SK-N-SH (cell line): ENCODE results near the gene AP3B2. TPM values are rescaled to one million over a fixed set of nuclear protein-coding genes. Genes with fewer than 3 reads are reported as not detected.

ENCODE experiments used
- CTCF ChIA-PET: fragments of 300-600, 350-600 bp; formaldehyde crosslinking; extraction: SDS; loops from one replicate; lab custom pipeline; 2021; lab: Yijun Ruan, JAX
- POLR2A ChIA-PET: fragments of 350-600 bp; sonication (Branson Sonifier 250); formaldehyde crosslinking; extraction: SDS; loops from one replicate; lab custom pipeline; 2020; ENCODE audit warnings: antibody characterized with exemption, inconsistent platforms; lab: Yijun Ruan, JAX
- DNase-seq: peaks from one replicate; pipeline ENCODE4 v3.0.0; 2012
- H2AFZ ChIP-seq: fragments of 200-600 bp; sonication (generic); 2 replicates; pipeline ENCODE4 v1.8.1; 2016; ENCODE audit warnings: antibody characterized with exemption, mild to moderate bottlenecking, low read depth
- H3F3A ChIP-seq: fragments of 200-600 bp; sonication (generic); replicated peaks from 2 replicates; pipeline ENCODE3; 2016; ENCODE audit warnings: antibody characterized with exemption, mild to moderate bottlenecking; ENCODE audit not compliant: insufficient read depth
- H3K27ac ChIP-seq, 2 experiments: fragments of 200-500 bp in 1 of 2; fragments of 200-600 bp in 1 of 2; sonication (Bioruptor generic) in 1 of 2; sonication (generic), shearing (Covaris generic) in 1 of 2; 2 replicates each; pipeline versions ENCODE4 v1.5.1 to v1.6.1; 2014 to 2016; ENCODE audit warnings: low read depth in 2 of 2, inconsistent platforms in 1 of 2, low read length in 1 of 2, mild to moderate bottlenecking in 1 of 2, mixed read lengths in 1 of 2
- H3K27me3 ChIP-seq: fragments of 200-600 bp; sonication (generic), shearing (Covaris generic); 2 replicates; pipeline ENCODE4 v1.6.1; 2016; ENCODE audit warnings: mixed run types; ENCODE audit not compliant: insufficient read depth
- H3K36me3 ChIP-seq, 2 experiments: fragments of 200-500 bp in 1 of 2; fragments of 200-600 bp in 1 of 2; sonication (Bioruptor generic) in 1 of 2; sonication (generic) in 1 of 2; replicated peaks in 1 of 2; 2 replicates each; pipeline versions ENCODE3 to v1.5.1; 2014 to 2016; ENCODE audit warnings: low read length in 1 of 2, mild to moderate bottlenecking in 1 of 2; ENCODE audit not compliant: insufficient read depth in 2 of 2, control insufficient read depth in 1 of 2
- H3K4me1 ChIP-seq, 2 experiments: fragments of 200-500 bp in 1 of 2; fragments of 200-600 bp in 1 of 2; sonication (Bioruptor generic) in 1 of 2; sonication (generic), shearing (Covaris generic) in 1 of 2; 2 replicates each; pipeline versions ENCODE4 v1.5.1 to v1.6.1; 2014 to 2016; ENCODE audit warnings: low read depth in 1 of 2, low read length in 1 of 2, mixed run types in 1 of 2; ENCODE audit not compliant: insufficient read depth in 2 of 2, control insufficient read depth in 1 of 2
- H3K4me2 ChIP-seq: fragments of 200-600 bp; sonication (generic), shearing (Covaris generic); 2 replicates; pipeline ENCODE4 v1.6.1; 2017; ENCODE audit warnings: mixed run types
- H3K4me3 ChIP-seq, 2 experiments: fragments of 200-500 bp in 1 of 2; fragments of 200-600 bp in 1 of 2; sonication (Bioruptor generic) in 1 of 2; sonication (generic), shearing (Covaris generic) in 1 of 2; 2 replicates each; pipeline versions ENCODE4 v1.5.1 to v1.8.1; 2014 to 2016; ENCODE audit warnings: low read depth in 2 of 2, inconsistent platforms in 1 of 2, low read length in 1 of 2, mild to moderate bottlenecking in 1 of 2, mixed read lengths in 1 of 2, moderate library complexity in 1 of 2
- H3K79me2 ChIP-seq: fragments of 200-600 bp; sonication (generic); 2 replicates; pipeline ENCODE4 v1.8.1; 2017; ENCODE audit warnings: mild to moderate bottlenecking; ENCODE audit not compliant: insufficient read depth
- H3K9ac ChIP-seq: fragments of 200-600 bp; sonication (generic); 2 replicates; pipeline ENCODE4 v1.6.1; 2017; ENCODE audit warnings: mixed run types
- H3K9me2 ChIP-seq: fragments of 200-600 bp; sonication (generic); 2 replicates; pipeline ENCODE4 v1.6.1; 2017; ENCODE audit warnings: mixed run types
- H3K9me3 ChIP-seq: fragments of 200-600 bp; sonication (generic); 2 replicates; pipeline ENCODE4 v1.6.1; 2017; ENCODE audit warnings: mixed run types, mild to moderate bottlenecking, moderate library complexity
- H4K20me1 ChIP-seq: fragments of 200-600 bp; sonication (generic); 2 replicates; pipeline ENCODE4 v1.6.1; 2017; ENCODE audit warnings: mild to moderate bottlenecking, mixed run types; ENCODE audit not compliant: insufficient read depth
- ELF1 ChIP-seq: IDR thresholded peaks from 2 replicates; pipeline ENCODE4 v1.4.0; 2012
- EZH2phosphoT487 ChIP-seq: fragments of 200-600 bp; sonication (generic); IDR thresholded peaks from 2 replicates; pipeline ENCODE4 v1.6.1; 2017; ENCODE audit warnings: low read depth, mixed run types, mild to moderate bottlenecking, antibody characterized with exemption, moderate library complexity, borderline replicate concordance
- GABPA ChIP-seq: IDR thresholded peaks from 2 replicates; pipeline ENCODE4 v1.4.0; 2012; ENCODE audit warnings: low read depth, mild to moderate bottlenecking
- MXI1 ChIP-seq: IDR thresholded peaks from 2 replicates; pipeline ENCODE4 v1.6.1; 2012; ENCODE audit warnings: mild to moderate bottlenecking, low read depth, low read length, improper control_type of control experiment
- POLR2AphosphoS5 ChIP-seq: IDR thresholded peaks from 2 replicates; pipeline ENCODE4 v1.6.1; 2012; ENCODE audit warnings: low read depth, low read length
- RCOR1 ChIP-seq: fragments of 150-350 bp; IDR thresholded peaks from 2 replicates; pipeline ENCODE4 v1.6.1; 2017; ENCODE audit warnings: antibody characterized with exemption, low read length
- RXRA ChIP-seq: IDR thresholded peaks from 2 replicates; pipeline ENCODE4 v1.4.0; 2012; ENCODE audit warnings: low read depth, mild to moderate bottlenecking, borderline replicate concordance
- SIN3A ChIP-seq: IDR thresholded peaks from 2 replicates; pipeline ENCODE4 v1.6.1; 2012; ENCODE audit warnings: low read depth, mild to moderate bottlenecking, low read length, moderate library complexity, borderline replicate concordance
- SMC3 ChIP-seq: IDR thresholded peaks from 2 replicates; pipeline ENCODE4 v1.6.1; 2012; ENCODE audit warnings: low read depth, low read length, improper control_type of control experiment
- TEAD4 ChIP-seq: IDR thresholded peaks from 2 replicates; pipeline ENCODE4 v1.4.0; 2012; ENCODE audit warnings: mild to moderate bottlenecking, borderline replicate concordance; ENCODE audit not compliant: insufficient read depth
- WGBS: methylation state at CpG from one replicate; pipeline ENCODE4 v1.1.6; 2017; ENCODE audit warnings: low lambda C conversion rate; 5-methylcytosine and 5-hydroxymethylcytosine counted together
- polyA plus RNA-seq, 3 experiments: library from polyadenylated mRNA; depleted of rRNA; stranded (reverse); fragments of >200 nt; gene quantifications; 2 replicates each; pipeline ENCODE4 v1.2.3, GENCODE V29; 2012
- TF ChIP-seq, protein P1 (sequence below): IDR thresholded peaks from 2 replicates; pipeline ENCODE4 v1.4.0; 2012; ENCODE audit warnings: low read depth, borderline replicate concordance
- TF ChIP-seq, protein P2 (sequence below): IDR thresholded peaks from 2 replicates; pipeline ENCODE4; 2012

The AP3B2 gene
- polyA plus RNA-seq, 1 of the 3 experiments (the other 2 are of a cell fraction), result 0.77 TPM

DNA sequence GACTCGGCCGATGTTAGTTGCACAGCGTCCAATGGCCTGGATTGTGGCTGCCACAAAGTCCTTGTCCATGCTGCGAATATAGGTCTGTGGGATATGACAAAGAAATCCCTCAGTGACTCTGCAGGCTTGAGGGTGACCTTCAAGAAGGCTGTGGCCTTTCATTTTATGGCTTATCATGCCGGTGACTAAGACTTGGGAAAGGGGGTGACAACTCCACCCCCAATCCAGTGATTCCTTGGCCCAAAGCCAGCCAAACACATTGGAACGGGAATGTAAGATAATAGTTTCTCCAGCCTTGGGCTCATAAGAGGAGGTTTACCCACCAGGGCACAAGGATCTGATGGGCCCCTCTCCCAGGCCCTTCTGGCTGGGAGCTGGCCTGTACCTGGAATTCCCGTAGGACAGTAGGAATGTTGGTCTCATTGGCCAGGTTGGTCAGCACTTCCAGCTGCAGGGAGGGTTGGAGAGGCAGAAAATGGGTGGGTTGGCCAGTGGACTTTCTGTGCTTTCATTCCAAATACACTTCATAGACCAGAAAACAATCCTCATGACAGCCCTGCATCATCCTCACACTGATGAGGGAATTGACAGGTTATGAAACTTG lies 31.9 kb downstream of the AP3B2 start:
- Histone ChIP-seq H3K79me2 (no peaks in the 10 kb centered on the region), H2AFZ (no peak overlapping the region), H3F3A (no peaks in the 10 kb centered on the region), H3K9me3 (no peaks in the 10 kb centered on the region), H3K27ac (no peak overlapping the region), H3K4me3 (no peak overlapping the region), H3K9me2 (no peaks in the 10 kb centered on the region), H3K36me3 (no peaks in the 10 kb centered on the region), H3K9ac (no peak overlapping the region), H3K27me3 (no peaks in the 10 kb centered on the region), H4K20me1 (no peaks in the 10 kb centered on the region), H3K4me1 (no peaks in the 10 kb centered on the region), H3K4me2 (no peak overlapping the region)
- DNase-seq, result no peak
- POLR2A ChIA-PET, result no interaction called here
- CTCF ChIA-PET, result interaction anchor here (1.5 kb wide), 1 partner anchor 17 kb away, joined by 5 read pairs; no protein-coding TSS in a partner anchor
- TF ChIP-seq SIN3A (no peak), RXRA (no peak), SMC3 (no peak)
- WGBS, result 67% methylated on average over 4 of the region's 7 CpGs

DNA sequence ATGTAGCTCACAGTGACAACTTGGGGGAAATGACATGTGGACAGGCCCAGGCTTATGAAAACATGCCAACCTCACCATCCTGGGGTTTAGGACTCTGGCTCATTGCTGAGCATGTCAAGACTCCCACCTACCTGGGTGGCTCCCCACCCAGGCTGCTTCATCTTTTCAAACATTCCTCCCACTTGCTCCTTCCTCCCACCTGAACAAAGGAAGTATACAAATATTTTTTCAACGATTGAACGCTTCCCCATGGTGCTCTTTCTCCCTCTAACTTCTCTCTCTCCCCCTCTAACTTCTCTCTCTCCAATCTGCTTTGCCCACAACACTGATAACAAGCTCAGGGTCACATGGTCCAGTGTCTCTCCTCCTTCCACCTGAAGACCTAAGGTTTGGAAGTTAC lies 34.8 kb downstream of the AP3B2 start:
- ChIA-PET CTCF (no interaction called here), POLR2A (no interaction called here)
- Histone ChIP-seq H3K27ac (no peak overlapping the region), H3F3A (no peaks in the 10 kb centered on the region), H3K4me3 (no peak overlapping the region), H3K36me3 (no peaks in the 10 kb centered on the region), H3K9me2 (no peaks in the 10 kb centered on the region), H3K4me1 (no peaks in the 10 kb centered on the region), H3K4me2 (no peak overlapping the region), H3K9ac (no peak overlapping the region), H2AFZ (no peak overlapping the region), H3K27me3 (no peaks in the 10 kb centered on the region), H3K9me3 (no peaks in the 10 kb centered on the region), H4K20me1 (no peaks in the 10 kb centered on the region), H3K79me2 (no peaks in the 10 kb centered on the region)
- TF ChIP-seq, protein P1, sequence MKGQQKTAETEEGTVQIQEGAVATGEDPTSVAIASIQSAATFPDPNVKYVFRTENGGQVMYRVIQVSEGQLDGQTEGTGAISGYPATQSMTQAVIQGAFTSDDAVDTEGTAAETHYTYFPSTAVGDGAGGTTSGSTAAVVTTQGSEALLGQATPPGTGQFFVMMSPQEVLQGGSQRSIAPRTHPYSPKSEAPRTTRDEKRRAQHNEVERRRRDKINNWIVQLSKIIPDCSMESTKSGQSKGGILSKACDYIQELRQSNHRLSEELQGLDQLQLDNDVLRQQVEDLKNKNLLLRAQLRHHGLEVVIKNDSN, result no peak
- TF ChIP-seq SIN3A, result no peak
- no peak for TF ChIP-seq EZH2phosphoT487
- TF ChIP-seq TEAD4, result no peak
- TF ChIP-seq, protein P2, sequence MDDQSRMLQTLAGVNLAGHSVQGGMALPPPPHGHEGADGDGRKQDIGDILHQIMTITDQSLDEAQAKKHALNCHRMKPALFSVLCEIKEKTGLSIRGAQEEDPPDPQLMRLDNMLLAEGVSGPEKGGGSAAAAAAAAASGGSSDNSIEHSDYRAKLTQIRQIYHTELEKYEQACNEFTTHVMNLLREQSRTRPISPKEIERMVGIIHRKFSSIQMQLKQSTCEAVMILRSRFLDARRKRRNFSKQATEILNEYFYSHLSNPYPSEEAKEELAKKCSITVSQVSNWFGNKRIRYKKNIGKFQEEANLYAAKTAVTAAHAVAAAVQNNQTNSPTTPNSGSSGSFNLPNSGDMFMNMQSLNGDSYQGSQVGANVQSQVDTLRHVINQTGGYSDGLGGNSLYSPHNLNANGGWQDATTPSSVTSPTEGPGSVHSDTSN, result no peak
- no peak for TF ChIP-seq MXI1
- TF ChIP-seq ELF1, result no peak
- no peak for TF ChIP-seq GABPA
- 34% methylated on average over 2 of the region's 2 CpGs for WGBS
- DNase-seq, result no peak

DNA sequence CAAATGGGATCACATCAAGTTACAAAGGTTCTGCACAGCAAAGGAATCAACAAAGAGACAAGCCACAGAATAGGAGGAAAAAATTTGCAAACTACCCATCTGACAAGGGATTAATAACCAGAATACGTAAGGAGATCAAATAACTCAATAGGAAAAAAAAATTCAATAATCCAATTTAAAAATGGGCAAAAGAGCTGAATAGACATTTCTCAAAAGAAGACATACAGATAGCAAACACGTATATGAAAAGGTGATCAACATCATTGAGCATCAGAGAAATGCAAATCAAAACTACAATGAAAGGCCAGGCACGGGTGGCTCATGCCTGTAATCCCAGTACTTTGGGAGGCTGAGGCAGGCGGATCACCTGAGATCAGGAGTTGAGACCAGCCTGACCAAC lies 39.0 kb downstream of the AP3B2 start:
- H2AFZ ChIP-seq, result no peak overlapping the region
- no peak overlapping the region for H3K9ac ChIP-seq
- H3K9me3 ChIP-seq, result no peaks in the 10 kb centered on the region
- ChIA-PET CTCF (no interaction called here), POLR2A (no interaction called here)
- H3K27ac ChIP-seq, result no peak overlapping the region
- H3K4me1 ChIP-seq, result no peaks in the 10 kb centered on the region
- no peaks in the 10 kb centered on the region for H3K9me2 ChIP-seq
- TF ChIP-seq RCOR1 (no peak), POLR2AphosphoS5 (no peak)
- TF ChIP-seq, all 33 proteins: peak for 0
- H3F3A ChIP-seq, result no peaks in the 10 kb centered on the region
- no peaks in the 10 kb centered on the region for H3K79me2 ChIP-seq
- H3K4me3 ChIP-seq, result no peak overlapping the region
- H3K4me2 ChIP-seq, result no peak overlapping the region
- no peaks in the 10 kb centered on the region for H4K20me1 ChIP-seq
- DNase-seq, result no peak
- H3K27me3 ChIP-seq, result no peaks in the 10 kb centered on the region
- WGBS, result 55% methylated on average over 4 of the region's 4 CpGs
- no peaks in the 10 kb centered on the region for H3K36me3 ChIP-seq
